ENCODE data around the gene SCMH1.

SCMH1 gene

DNA sequence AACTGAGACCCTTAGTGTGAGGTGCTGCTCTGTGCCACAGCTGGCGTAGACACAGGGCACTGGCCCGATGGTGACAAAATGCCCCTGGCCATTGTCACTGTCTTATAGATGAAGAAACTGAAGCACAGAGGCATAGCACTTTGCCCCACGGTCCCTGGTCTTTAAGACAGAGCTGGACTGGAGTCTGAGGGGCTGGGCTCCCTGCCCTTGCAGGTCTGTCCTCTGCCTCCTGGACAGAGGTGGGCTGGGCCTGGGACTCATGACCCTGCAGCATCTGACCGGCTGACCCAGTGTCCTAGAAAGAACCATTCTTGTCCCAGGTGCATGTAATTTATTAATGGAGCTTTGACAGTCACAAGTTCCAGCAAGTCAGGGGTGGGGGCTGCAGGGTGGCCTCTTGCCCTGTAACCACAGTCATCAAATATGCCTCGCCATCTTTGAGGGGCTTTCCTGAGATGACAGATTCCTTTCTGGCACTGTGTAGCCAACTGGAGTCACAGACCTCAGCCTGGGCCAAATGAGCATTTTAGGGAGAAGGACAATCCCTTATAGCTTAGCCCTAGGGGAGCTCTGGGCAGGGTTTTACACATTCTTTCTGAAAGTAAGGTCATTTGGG, 226.7 kb downstream of the SCMH1 start:
- Histone ChIP-seq H3K9ac (ENCODE audit: low read length) (no peak overlapping the region), H3K36me3 (ENCODE audit: low read length) (peaks cover 24% of the 10 kb centered on the region; the same call in 1 of the 2 replicates)
- TF ChIP-seq, protein P1, sequence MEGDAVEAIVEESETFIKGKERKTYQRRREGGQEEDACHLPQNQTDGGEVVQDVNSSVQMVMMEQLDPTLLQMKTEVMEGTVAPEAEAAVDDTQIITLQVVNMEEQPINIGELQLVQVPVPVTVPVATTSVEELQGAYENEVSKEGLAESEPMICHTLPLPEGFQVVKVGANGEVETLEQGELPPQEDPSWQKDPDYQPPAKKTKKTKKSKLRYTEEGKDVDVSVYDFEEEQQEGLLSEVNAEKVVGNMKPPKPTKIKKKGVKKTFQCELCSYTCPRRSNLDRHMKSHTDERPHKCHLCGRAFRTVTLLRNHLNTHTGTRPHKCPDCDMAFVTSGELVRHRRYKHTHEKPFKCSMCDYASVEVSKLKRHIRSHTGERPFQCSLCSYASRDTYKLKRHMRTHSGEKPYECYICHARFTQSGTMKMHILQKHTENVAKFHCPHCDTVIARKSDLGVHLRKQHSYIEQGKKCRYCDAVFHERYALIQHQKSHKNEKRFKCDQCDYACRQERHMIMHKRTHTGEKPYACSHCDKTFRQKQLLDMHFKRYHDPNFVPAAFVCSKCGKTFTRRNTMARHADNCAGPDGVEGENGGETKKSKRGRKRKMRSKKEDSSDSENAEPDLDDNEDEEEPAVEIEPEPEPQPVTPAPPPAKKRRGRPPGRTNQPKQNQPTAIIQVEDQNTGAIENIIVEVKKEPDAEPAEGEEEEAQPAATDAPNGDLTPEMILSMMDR (IDR thresholded peaks at IDR 0.05; ENCODE audit: insufficient read depth, low read length, poor library complexity, severe bottlenecking): no peak
- no peak for TF ChIP-seq EZH2phosphoT487 (conservative IDR thresholded peaks at IDR 0.05; ENCODE audit: low read length)

DNA sequence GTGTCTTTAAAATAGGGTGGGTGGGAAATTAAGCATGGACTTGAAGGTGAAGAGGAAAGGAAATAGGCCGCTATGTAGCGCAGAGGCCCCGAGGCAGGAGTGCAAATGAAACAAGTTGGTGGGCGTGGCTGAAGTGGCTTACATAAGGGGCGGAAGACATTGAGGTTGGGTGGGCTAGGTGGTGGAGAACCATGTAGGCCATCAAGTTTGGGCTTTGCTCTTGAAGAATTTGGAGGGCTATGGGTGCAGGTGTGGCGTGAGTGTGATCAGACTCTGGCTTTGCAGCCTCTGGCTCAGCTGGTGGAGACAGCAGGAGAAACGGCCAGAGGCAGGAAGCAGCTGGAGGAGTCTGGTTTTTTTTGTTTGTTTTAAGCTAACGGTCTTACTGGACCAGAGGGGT, 227.2 kb downstream of the SCMH1 start:
- Histone ChIP-seq H3K9me2 (replicated peaks; ENCODE audit: insufficient read depth, low read length) (no peaks in the 10 kb centered on the region), H3K36me3 (ENCODE audit: low read length) (peaks cover 29% of the 10 kb centered on the region), H3K4me3 (ENCODE audit: insufficient read depth, low read length, poor library complexity, severe bottlenecking) (no peak overlapping the region), H3K4me2 (ENCODE audit: low read depth, low read length, poor library complexity, severe bottlenecking) (no peak overlapping the region), H3K27me3 (ENCODE audit: low read length) (no peaks in the 10 kb centered on the region), H3K27ac (ENCODE audit: low read depth, low read length) (no peak overlapping the region), H3F3A (ENCODE audit: insufficient read depth) (no peaks in the 10 kb centered on the region), H3K9me3 (ENCODE audit: insufficient read depth, low read length) (no peaks in the 10 kb centered on the region), H4K20me1 (ENCODE audit: low read depth, low read length) (no peaks in the 10 kb centered on the region), H3K9ac (ENCODE audit: low read length) (no peak overlapping the region), H3K79me2 (ENCODE audit: insufficient read depth, low read length) (no peaks in the 10 kb centered on the region), H2AFZ (ENCODE audit: low read depth, low read length, severe bottlenecking) (no peak overlapping the region)
- TF ChIP-seq, protein P1 (IDR thresholded peaks at IDR 0.05; ENCODE audit: insufficient read depth, low read length, poor library complexity, severe bottlenecking): no peak
- TF ChIP-seq EZH2phosphoT487 (conservative IDR thresholded peaks at IDR 0.05; ENCODE audit: low read length): no peak

More for the DNA sequence above, 226.7 kb downstream of the SCMH1 start:
- no peak overlapping the region for H3K27ac ChIP-seq (ENCODE audit: low read depth, low read length)
- H2AFZ ChIP-seq (ENCODE audit: low read depth, low read length, severe bottlenecking): no peak overlapping the region
- H4K20me1 ChIP-seq (ENCODE audit: low read depth, low read length): no peaks in the 10 kb centered on the region
- no peaks in the 10 kb centered on the region for H3K9me2 ChIP-seq (replicated peaks; ENCODE audit: insufficient read depth, low read length)
- H3K4me3 ChIP-seq (ENCODE audit: insufficient read depth, low read length, poor library complexity, severe bottlenecking): no peak overlapping the region
- H3K4me2 ChIP-seq (ENCODE audit: low read depth, low read length, poor library complexity, severe bottlenecking): no peak overlapping the region
- H3K9me3 ChIP-seq (ENCODE audit: insufficient read depth, low read length): no peaks in the 10 kb centered on the region
- no peaks in the 10 kb centered on the region for H3K27me3 ChIP-seq (ENCODE audit: low read length)
- H3K79me2 ChIP-seq (ENCODE audit: insufficient read depth, low read length): no peaks in the 10 kb centered on the region
- no peaks in the 10 kb centered on the region for H3F3A ChIP-seq (ENCODE audit: insufficient read depth)

DNA sequence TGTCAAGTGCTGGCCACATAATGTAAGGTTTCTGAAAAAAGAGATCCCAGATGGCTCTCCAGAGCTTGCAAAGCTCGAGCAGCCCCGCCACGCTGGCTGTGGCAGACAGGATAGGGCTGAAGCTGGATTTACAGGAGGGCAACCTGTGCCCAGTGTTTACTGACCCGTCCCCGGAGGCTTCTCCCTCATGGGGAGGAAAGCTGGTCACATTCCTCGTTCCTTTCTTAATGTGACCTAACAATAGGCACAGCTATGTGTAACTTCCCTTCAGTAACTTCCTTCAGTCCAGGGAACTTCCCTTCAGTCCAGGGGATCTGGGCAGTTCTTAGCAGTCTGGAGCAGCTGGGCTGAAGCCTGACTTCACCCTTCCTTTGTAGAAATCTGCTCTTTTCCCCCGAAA, 228.3 kb downstream of the SCMH1 start:
- Histone ChIP-seq H4K20me1 (ENCODE audit: low read depth, low read length) (no peaks in the 10 kb centered on the region), H3K4me3 (ENCODE audit: insufficient read depth, low read length, poor library complexity, severe bottlenecking) (no peak overlapping the region), H2AFZ (ENCODE audit: low read depth, low read length, severe bottlenecking) (no peak overlapping the region), H3K27ac (ENCODE audit: low read depth, low read length) (no peak overlapping the region), H3F3A (ENCODE audit: insufficient read depth) (no peaks in the 10 kb centered on the region), H3K9me2 (replicated peaks; ENCODE audit: insufficient read depth, low read length) (no peaks in the 10 kb centered on the region), H3K27me3 (ENCODE audit: low read length) (no peaks in the 10 kb centered on the region), H3K4me2 (ENCODE audit: low read depth, low read length, poor library complexity, severe bottlenecking) (no peak overlapping the region), H3K9me3 (ENCODE audit: insufficient read depth, low read length) (no peaks in the 10 kb centered on the region), H3K9ac (ENCODE audit: low read length) (no peak overlapping the region), H3K79me2 (ENCODE audit: insufficient read depth, low read length) (no peaks in the 10 kb centered on the region), H3K36me3 (ENCODE audit: low read length) (peaks cover 38% of the 10 kb centered on the region)
- no peak for TF ChIP-seq EZH2phosphoT487 (conservative IDR thresholded peaks at IDR 0.05; ENCODE audit: low read length)
- TF ChIP-seq, protein P1 (IDR thresholded peaks at IDR 0.05; ENCODE audit: insufficient read depth, low read length, poor library complexity, severe bottlenecking): no peak
